ENCODE data around the gene DPPA4.

Gene DPPA4

GRCh38 chr3:109339197-109339596 lies 1.9 kb upstream of the DPPA4 start:
- DNase-seq, result no peak

GRCh38 chr3:109338322-109338721 lies 976 bp upstream of the DPPA4 start:
- DNase-seq, result no peak

- no peak for DNase-seq
Observed at GRCh38 chr3:109336291-109336861, 970 bp downstream of the DPPA4 start.

- no peak for DNase-seq
Observed at GRCh38 chr3:109334572-109334971, 2.8 kb downstream of the DPPA4 start.

GRCh38 chr3:109331692-109332091 lies 5.7 kb downstream of the DPPA4 start:
- DNase-seq, result no peak

- DNase-seq, result no peak
Observed at GRCh38 chr3:109330405-109330804, 6.9 kb downstream of the DPPA4 start.

- no peak for DNase-seq
Observed at GRCh38 chr3:109328202-109328601, 9.1 kb downstream of the DPPA4 start.

- DNase-seq, result no peak
Observed at GRCh38 chr3:109325657-109326056, 11.7 kb downstream of the DPPA4 start.

- DNase-seq, result no peak
Observed at GRCh38 chr3:109325109-109325508, 12.2 kb downstream of the DPPA4 start.

GRCh38 chr3:109316162-109316730 lies 21.1 kb downstream of the DPPA4 start, which contains the start of gene DPPA2:
Gene DPPA2 (minus strand): TSS chr3:109316517. CDS start chr3:109314542, 1,975 bp downstream.
- DNase-seq, result no peak

- no peak for DNase-seq
Observed at GRCh38 chr3:109313061-109313460, 24.3 kb downstream of the DPPA4 start.

- DNase-seq, result no peak
Observed at GRCh38 chr3:109297496-109297895, 39.9 kb downstream of the DPPA4 start.

GRCh38 chr3:109284071-109284470 lies 53.3 kb downstream of the DPPA4 start:
- DNase-seq, result no peak

GRCh38 chr3:109278546-109278945 lies 58.8 kb downstream of the DPPA4 start:
- DNase-seq, result no peak

- no peak for DNase-seq
Observed at GRCh38 chr3:109278141-109278540, 59.2 kb downstream of the DPPA4 start.

All from hypothalamus (tissue), 51 donors.